Sigmoid colon (tissue), 7 donors: ENCODE results near the gene SOWAHA. TPM values are rescaled to one million over a fixed set of nuclear protein-coding genes. Genes with fewer than 3 reads are reported as not detected.
A peak's percentile ranks its signal among the peaks of the same experiment; 100 is the strongest.

Source experiments
- DNase-seq: peaks from one replicate; pipeline ENCODE4 v3.0.0-alpha.2; 2019
- H3K27ac ChIP-seq, 4 donors: fragments of 200-600 bp; sonication (generic); one replicate each; pipeline ENCODE4 v1.5.1; 2016 to 2019; ENCODE audit warnings: mild to moderate bottlenecking in 1 of 4
- H3K27me3 ChIP-seq, 3 donors: fragments of 200-600 bp; sonication (generic); one replicate each; pipeline ENCODE4 v1.5.1; 2019; ENCODE audit warnings: mild to moderate bottlenecking in 1 of 3
- H3K36me3 ChIP-seq, 4 donors: fragments of 200-600 bp; sonication (generic); one replicate each; pipeline ENCODE4 v1.5.1; 2016 to 2019
- H3K4me1 ChIP-seq, 4 donors: fragments of 200-600 bp; sonication (generic); one replicate each; pipeline ENCODE4 v1.5.1; 2017 to 2019
- H3K4me3 ChIP-seq, 4 donors: fragments of 200-600 bp; sonication (generic); one replicate each; pipeline ENCODE4 v1.5.1; 2017 to 2019; ENCODE audit warnings: mild to moderate bottlenecking in 2 of 4, moderate library complexity in 1 of 4
- H3K9me3 ChIP-seq, 4 donors: fragments of 200-600 bp in 3 of 4; sonication (generic) in 3 of 4; one replicate each; pipeline versions ENCODE4 v1.5.1 to v1.6.1; 2013 to 2019
- CTCF ChIP-seq, 4 experiments: fragments of 450-650 bp in 3 of 4; fragments of 200-600 bp in 1 of 4; IDR thresholded peaks; one replicate each; pipeline ENCODE4 v1.5.1; 2016 to 2019; ENCODE audit warnings: antibody characterized with exemption in 4 of 4, mild to moderate bottlenecking in 3 of 4, moderate library complexity in 2 of 4
- EP300 ChIP-seq, 4 donors: sonication (generic); formaldehyde crosslinking; IDR thresholded peaks; one replicate each; pipeline ENCODE4 v1.6.1; 2017; ENCODE audit warnings: antibody characterized with exemption in 4 of 4
- POLR2A ChIP-seq, 2 donors: fragments of 450-650 bp; IDR thresholded peaks; one replicate each; pipeline ENCODE4 v1.6.1; 2016; ENCODE audit warnings: antibody characterized with exemption in 2 of 2, mild to moderate bottlenecking in 2 of 2, moderate library complexity in 2 of 2
- POLR2AphosphoS5 ChIP-seq, 4 donors: sonication (generic); formaldehyde crosslinking; IDR thresholded peaks; one replicate each; pipeline ENCODE4 v1.6.1; 2017; ENCODE audit warnings: antibody characterized with exemption in 4 of 4
- WGBS, 2 donors: extraction: QIAGEN DNeasy Blood & Tissue Kit; methylation state at CpG; one replicate each; pipeline ENCODE4 v1.1.7; 2013; 5-methylcytosine and 5-hydroxymethylcytosine counted together
- intact Hi-C: fragments of 100-400 bp; cut with DNase I; formaldehyde crosslinking; loops from one replicate; pipeline ENCODE4 v1.15.1; 2023
- polyA plus RNA-seq, 3 donors: library from polyadenylated mRNA; stranded (reverse); fragments of 200-250 nt; gene quantifications; one replicate each; pipeline ENCODE4 v1.2.3, GENCODE V29; 2013
- total RNA-seq, 4 donors: library from RNA; depleted of rRNA; stranded (reverse); fragments of >200 nt; gene quantifications; one replicate each; pipeline ENCODE4 v1.1.0, GENCODE V29; 2016
- donor health status: healthy with polysubstance abuse.
- donor health status: Bipolar disorder and iron deficiency.
- donor health status: healthy.

The SOWAHA gene
- total and polyA plus RNA-seq, 7 donors: 0.16 to 33.8 (median 8.0) TPM; not detected in 2

DNA sequence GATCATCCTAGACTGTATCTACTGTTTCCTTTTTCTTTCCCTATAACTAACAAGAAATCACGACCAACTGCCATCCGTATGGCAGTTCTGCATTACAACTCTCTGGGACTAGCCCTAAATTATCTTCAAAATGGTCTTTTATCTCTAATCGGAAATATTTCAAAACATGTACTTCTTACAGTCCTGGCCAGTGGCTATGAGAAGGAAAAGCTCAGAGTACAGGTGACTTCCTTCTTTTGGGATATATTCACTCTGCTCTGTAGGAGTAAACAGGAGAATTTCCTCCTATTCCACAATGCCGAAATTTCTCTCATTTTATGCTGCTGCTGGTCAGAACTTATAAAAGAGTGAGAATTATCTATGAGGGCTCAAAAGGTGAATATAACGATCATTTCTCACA lies 34.2 kb upstream of the SOWAHA start:
- intact Hi-C loops: loop anchor here (5.0 kb wide), 2 partner anchors 43 to 282 kb away; no protein-coding TSS in a partner anchor
- Histone ChIP-seq H3K9me3 (no peaks in the 10 kb centered on the region), H3K4me1 (peaks cover 0 to 30% (median 25%) of the 10 kb centered on the region in 4 donors), H3K4me3 (no peak overlapping the region), H3K27ac (no peak overlapping the region), H3K27me3 (no peaks in the 10 kb centered on the region), H3K36me3 (no peaks in the 10 kb centered on the region)
- DNase-seq: no peak
- 72 to 89% methylated on average over 5 of the region's 5 CpGs for WGBS, 2 donors
- TF ChIP-seq CTCF (IDR thresholded peaks at IDR 0.05): no peak
- TF ChIP-seq POLR2AphosphoS5 (IDR thresholded peaks at IDR 0.05): no peak
- TF ChIP-seq POLR2A (IDR thresholded peaks at IDR 0.05): no peak
- TF ChIP-seq EP300 (IDR thresholded peaks at IDR 0.05): no peak

GRCh38 chr5:132779961-132780360 lies 33.1 kb upstream of the SOWAHA start:
- H3K9me3 ChIP-seq: no peaks in the 10 kb centered on the region
- no peak for DNase-seq
- TF ChIP-seq CTCF (IDR thresholded peaks at IDR 0.05): no peak
- TF ChIP-seq EP300 (IDR thresholded peaks at IDR 0.05): no peak
- TF ChIP-seq POLR2A (IDR thresholded peaks at IDR 0.05): no peak
- TF ChIP-seq POLR2AphosphoS5 (IDR thresholded peaks at IDR 0.05): no peak
- 90 to 94% methylated on average over 3 of the region's 3 CpGs for WGBS, 2 donors
- H3K4me1 ChIP-seq: peaks cover 0 to 29% (median 24%) of the 10 kb centered on the region in 4 donors
- no peaks in the 10 kb centered on the region for H3K36me3 ChIP-seq
- H3K4me3 ChIP-seq: no peak overlapping the region
- H3K27ac ChIP-seq: no peak overlapping the region
- intact Hi-C loops: loop anchor here (5.0 kb wide), 2 partner anchors 42 to 283 kb away; no protein-coding TSS in a partner anchor
- H3K27me3 ChIP-seq: no peaks in the 10 kb centered on the region

- H3K27me3 ChIP-seq: no peaks in the 10 kb centered on the region
- H3K4me1 ChIP-seq: peaks cover 0 to 23% (median 18%) of the 10 kb centered on the region in 4 donors
- 78 to 91% methylated on average over 1 of the region's 1 CpG for WGBS, 2 donors
- intact Hi-C loops: no loop called here
- H3K27ac ChIP-seq: no peak overlapping the region
- H3K9me3 ChIP-seq: no peaks in the 10 kb centered on the region
- TF ChIP-seq POLR2AphosphoS5 (IDR thresholded peaks at IDR 0.05) (no peak), EP300 (IDR thresholded peaks at IDR 0.05) (no peak), POLR2A (IDR thresholded peaks at IDR 0.05) (no peak), CTCF (IDR thresholded peaks at IDR 0.05) (no peak)
- no peaks in the 10 kb centered on the region for H3K36me3 ChIP-seq
- no peak overlapping the region for H3K4me3 ChIP-seq
- no peak for DNase-seq
These were observed 32.5 kb upstream of the SOWAHA start for GRCh38 chr5:132780577-132780976.

GRCh38 chr5:132781029-132781428 lies 32.1 kb upstream of the SOWAHA start:
- TF ChIP-seq EP300 (IDR thresholded peaks at IDR 0.05): no peak
- no peak overlapping the region for H3K27ac ChIP-seq
- no peak overlapping the region for H3K4me3 ChIP-seq
- H3K36me3 ChIP-seq: no peaks in the 10 kb centered on the region
- 79 to 91% methylated on average over 4 of the region's 4 CpGs for WGBS, 2 donors
- no peak for DNase-seq
- no peaks in the 10 kb centered on the region for H3K9me3 ChIP-seq
- no peaks in the 10 kb centered on the region for H3K27me3 ChIP-seq
- intact Hi-C loops: no loop called here
- peaks cover 0 to 18% (median 13%) of the 10 kb centered on the region in 4 donors for H3K4me1 ChIP-seq

GRCh38 chr5:132782101-132782500 lies 31.0 kb upstream of the SOWAHA start:
- whole genome bisulfite sequencing, 2 donors: 53 to 85% methylated on average over 4 of the region's 4 CpGs
- Histone ChIP-seq H3K9me3 (no peaks in the 10 kb centered on the region), H3K27me3 (no peaks in the 10 kb centered on the region), H3K4me1 (peaks cover 0 to 13% (median 9%) of the 10 kb centered on the region in 4 donors), H3K4me3 (no peak overlapping the region), H3K36me3 (no peaks in the 10 kb centered on the region), H3K27ac (no peak overlapping the region)
- TF ChIP-seq POLR2A (IDR thresholded peaks at IDR 0.05) (no peak), CTCF (IDR thresholded peaks at IDR 0.05) (no peak), POLR2AphosphoS5 (IDR thresholded peaks at IDR 0.05) (no peak)
- DNase-seq: peak; percentile 57
- intact Hi-C loops: no loop called here
